Left ventricle myocardium superior (tissue), 1 donor: ENCODE data around the gene ZBTB32. TPM values are rescaled to one million over a fixed set of nuclear protein-coding genes. Genes with fewer than 3 reads are reported as not detected.
A peak's percentile ranks its signal among the peaks of the same experiment; 100 is the strongest.

Experiments used
- ATAC-seq: fragments of 200-7000 bp; cut with Tn5 transposase; one replicate; pipeline ENCODE4 v1.9.1; 2020; ENCODE audit warnings: mild to moderate bottlenecking, moderate library complexity
- DNase-seq: peaks from one replicate; pipeline ENCODE4 v3.0.0-alpha.2; 2020
- intact Hi-C: fragments of 100-400 bp; cut with micrococcal nuclease; formaldehyde crosslinking; loops from one replicate; pipeline ENCODE4 v1.11.0; 2022
- total RNA-seq: library from RNA; stranded (reverse); fragmentation: NEBNext Ultra II Directional; extraction: Animal tissue kit (Norgen Biotek cat#: 25700); gene quantifications from one replicate; pipeline ENCODE4 v1.2.1, GENCODE V29; 2021
- donor health status: DM: no; HTN: yes; CAD: no; lungs with severe emphysema.

ZBTB32 gene
- total RNA-seq, 1 donor from 2014 or later = not detected

DNA sequence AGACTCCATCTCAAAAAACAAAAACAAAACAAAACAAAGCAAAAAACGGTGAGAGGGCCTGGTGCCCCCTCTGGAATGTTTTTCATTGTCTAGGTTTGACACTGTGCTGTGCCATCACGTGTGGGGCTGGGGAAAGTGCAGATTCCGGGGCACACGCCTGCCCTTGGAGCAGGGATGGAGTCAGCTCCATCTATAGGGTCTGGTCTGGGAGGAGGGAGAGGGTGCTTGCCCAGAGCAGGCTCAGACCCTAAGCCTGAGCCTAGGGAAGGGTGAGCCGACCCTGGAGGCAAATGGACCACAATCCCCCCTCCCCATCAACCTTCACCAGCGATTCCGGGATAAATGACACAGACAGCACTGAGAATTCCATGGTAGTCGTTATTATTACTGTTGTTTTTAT lies 10.9 kb upstream of the ZBTB32 start:
- ATAC-seq (peak; percentile 29), DNase-seq (no peak)
- intact Hi-C loops = no loop called here

DNA sequence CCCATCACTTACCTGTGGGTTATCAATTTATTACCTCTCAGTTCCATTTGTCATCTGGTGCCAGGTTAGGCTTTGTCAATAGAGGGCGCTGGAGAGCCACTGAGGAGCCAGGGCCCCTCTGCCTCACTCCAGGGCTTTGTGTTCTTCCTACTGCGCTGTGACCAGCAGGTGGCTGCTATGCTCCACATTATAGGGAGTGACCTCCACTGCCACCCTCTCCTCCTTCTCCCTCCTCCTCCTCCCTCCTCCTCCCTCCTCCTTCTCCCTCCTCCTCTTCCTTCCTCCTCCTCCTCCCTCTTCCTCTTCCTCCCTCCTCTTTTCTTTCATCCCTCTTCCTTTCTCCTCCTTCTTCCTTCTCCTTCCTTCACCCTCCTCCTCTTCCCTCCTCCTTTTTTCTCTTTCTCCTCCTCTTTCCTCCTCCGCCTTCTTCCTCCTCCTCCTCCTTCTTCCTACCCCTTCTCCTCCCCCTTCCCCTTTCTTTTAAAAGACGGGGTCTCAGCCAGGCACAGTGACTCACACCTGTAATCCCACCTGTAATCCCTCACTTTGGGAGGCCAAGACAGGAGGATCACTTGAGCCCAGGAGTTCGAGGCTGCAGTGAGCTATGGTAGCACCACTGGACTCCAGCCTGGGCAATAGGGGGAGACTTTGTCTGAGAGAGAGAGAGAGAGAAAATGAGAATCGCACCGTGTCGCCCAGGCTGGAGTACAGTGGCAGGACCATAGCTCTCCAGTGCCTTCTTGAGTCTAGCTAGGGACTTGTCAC lies 10.3 kb upstream of the ZBTB32 start:
- intact Hi-C loops = no loop called here
- ATAC-seq = peak; percentile 100
- peak; percentile 88 for DNase-seq

DNA sequence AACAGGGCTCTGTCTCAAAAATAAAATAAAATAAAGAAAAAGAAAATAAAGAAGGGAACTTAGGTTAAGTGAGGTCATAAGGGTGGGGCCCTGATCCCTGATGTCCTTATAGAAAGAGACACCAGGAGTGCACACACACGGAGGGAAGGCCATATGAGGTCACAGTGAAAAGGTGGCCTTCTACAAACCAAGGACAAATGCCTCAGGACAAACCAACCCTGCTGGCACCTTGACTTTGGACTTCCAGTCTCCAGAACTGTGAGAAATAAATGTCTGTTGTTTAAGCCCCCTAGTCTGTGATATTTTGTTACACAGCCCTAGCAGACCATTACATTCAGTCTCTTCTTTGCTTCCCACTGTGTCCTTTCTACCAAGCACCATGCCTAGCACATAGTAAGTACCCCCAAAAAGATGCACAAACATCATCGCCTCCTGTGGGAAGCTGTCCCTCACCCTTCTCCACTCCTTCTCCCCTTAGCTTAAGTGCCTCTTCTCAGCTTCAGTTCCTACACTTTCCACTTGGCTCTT lies 8.4 kb upstream of the ZBTB32 start:
- intact Hi-C loops = no loop called here
- ATAC-seq (no peak), DNase-seq (no peak)

DNA sequence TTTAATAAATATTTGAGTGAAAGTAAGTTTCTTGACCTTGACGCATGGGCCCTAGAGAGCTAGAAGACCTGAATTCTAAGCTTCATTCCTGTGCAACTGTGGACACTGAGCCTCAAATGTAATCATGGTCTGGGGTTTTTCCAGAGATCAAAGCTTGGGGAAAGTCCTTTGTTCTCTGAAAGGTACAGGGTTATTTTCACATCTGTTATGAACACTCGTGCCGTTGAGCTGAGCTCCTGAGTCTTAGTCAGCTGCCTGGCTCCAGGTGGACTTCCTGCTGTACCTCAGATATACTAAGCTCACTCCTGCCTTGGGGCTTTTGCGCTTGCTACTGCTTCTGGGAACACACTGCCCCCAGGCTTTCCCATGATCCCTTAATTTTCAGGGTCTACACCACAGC lies 7.5 kb upstream of the ZBTB32 start:
- ATAC-seq = no peak
- intact Hi-C loops = no loop called here
- DNase-seq = no peak

DNA sequence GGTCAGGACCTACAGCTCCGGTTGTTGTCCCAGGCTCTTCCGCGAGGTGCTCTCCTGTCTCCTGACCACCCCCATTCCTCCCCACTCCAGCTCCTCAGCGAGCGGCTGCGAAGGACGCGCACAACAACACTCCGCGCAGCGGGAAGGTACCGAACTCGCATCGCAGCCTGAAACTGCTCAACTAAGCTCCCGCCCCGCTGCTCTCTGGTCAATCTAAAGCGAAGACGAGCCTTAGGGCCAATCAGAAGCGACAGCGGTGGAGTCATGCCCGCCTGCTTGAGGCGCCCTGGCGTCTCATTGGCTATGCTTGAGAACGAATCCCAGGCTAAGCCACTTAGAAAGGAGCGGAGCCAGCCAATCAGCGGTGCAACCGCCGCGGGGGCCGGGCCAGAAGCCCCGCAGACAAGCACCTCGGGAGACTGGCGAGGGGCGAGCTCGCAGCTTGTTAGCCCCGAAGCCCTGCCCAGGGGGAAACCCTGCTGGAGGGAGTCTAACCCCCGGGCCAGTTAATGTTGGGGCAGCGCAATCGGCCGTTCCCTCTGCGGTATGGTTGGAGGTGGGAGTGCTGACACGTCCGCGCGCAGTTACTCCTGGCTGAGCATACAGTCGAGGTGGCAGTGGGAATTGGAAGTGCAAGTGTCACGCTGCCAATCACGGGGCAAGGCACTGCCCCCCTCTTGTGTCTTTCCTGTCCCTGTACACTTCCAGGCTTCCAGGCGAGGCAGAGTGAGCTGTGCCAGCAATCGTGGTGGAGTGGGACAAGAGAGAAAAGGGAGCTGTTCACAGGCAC lies 1.9 kb upstream of the ZBTB32 start:
- DNase-seq (peak; percentile 97), ATAC-seq (peak; percentile 100)
- intact Hi-C loops = no loop called here

DNA sequence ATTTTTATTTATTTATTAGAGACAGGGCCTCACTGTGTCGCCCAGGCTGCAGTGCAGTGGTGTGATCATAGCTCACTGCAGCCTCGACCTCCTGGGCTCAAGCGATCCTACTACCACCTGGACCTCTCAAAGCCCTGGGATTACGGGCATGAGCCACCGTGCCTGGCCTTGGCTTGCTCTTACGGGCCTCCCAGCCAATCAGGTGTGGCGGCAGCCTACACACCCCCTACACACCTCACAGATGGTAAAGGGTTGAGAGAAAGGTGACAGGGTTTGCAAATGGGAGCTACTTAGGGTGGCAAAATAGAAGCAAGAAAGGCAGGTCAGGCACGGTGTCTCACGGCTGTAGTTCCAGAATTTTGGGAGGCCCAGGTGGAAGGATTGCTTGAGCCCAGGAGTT lies 1.0 kb upstream of the ZBTB32 start:
- intact Hi-C loops = no loop called here
- ATAC-seq = no peak
- DNase-seq = no peak

DNA sequence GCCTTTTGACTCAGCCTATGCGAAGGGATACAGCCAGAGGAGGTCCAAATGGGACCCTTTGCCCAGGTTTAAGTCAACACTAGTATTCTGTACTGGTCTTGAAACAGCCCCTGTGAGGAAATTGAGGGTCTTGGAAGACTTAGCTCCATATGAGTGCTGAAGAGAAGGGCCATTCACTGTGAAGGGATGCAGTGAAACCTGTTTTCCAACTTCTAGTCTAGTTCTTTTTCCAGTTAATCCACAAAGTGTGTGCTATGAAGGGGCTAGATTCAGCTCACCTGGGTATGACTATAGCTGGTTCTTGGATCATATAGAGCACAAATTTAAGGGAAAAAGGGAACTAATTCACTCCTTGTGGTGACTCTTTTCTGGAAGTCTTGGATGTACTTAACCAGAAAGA lies 4.0 kb downstream of the ZBTB32 start:
- intact Hi-C loops = no loop called here
- ATAC-seq (no peak), DNase-seq (no peak)

DNA sequence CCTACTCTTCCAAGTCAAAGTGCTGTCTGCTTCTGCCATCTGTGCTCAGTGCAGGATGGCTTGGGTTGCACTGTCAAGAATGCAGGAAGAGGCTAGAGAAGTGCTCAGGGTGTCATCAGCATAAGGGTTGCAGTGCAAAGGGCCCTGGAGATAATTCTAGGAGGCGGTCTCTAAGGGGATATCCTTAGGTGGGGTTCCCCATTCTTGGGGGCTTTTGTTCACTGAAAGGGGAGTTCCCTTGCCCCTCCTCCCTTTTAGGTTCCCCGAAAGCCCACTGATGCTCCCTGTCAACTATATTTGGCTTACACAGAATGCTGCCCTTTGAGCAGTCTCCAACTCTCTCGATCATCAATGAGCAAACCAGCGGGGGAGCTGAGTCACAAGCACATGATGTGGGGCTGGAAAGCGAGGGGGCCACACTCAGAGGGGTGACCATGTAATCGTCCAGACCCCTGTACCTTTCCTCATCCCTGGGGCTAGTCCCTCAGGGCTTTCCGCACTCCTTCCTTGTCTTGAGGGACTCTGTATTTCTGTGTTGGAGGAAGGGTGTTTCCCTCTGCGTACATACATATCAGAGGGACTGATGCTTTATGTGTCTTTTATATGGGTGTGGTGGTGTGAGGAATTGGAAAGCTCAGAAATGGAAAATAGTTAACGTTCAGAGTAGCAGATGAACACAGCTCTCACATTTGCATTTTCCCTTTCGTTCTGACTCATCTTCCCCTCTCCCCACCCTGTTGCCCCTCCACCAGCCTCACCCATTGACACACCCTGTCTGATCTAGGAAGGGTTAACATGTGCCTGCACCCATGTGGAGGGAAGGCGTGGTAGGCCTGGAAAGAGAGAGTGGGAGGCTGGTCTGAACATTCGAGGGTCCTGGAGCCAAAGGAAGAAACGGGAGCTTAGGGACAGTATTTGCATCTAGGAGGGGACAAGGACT lies 6.7 kb downstream of the ZBTB32 start:
- intact Hi-C loops = no loop called here
- DNase-seq = no peak
- no peak for ATAC-seq

DNA sequence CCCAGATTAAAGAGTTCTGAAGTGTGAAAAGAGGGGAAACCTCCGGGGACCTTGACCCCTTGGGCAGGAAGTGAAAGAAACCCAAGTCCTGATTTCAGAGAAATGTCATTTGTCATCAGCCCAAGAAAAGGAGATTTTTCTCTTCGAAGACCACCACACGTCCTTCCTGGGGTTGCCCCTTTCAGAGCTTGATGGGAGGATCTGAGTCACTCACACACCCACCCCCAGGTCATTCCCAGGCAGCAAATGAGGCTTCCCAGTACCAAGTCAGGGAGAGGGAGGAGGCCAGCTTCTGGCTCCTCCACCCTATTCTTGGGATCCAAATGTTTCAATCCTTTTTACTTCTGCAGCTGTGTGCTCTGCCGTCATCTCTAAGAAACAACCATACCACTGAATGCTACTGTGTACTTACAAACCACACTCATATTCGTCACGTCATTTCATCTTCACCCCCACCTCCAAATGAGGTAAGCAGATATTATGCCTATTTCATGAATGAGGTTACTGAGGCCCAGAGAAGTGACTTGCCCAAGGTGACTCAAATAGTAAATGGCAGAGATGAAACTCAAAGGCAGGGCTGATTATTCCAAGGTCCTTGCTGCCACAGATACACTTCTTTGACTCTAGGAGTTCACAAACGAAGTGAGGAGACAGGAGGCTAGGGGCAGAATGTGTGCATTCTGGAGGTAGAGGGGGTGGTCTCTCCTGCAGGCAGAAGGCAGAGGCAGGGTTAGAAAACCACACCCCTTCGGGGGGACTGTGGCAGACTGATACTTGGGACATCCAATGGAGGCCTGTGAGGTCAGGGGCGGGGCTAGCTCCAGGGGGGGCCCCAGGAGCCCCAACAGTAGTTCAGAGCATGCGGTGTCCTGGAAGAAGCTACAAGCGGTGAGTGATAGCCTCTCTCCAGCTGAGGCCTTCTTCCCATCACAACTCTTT lies 8.5 kb downstream of the ZBTB32 start:
- DNase-seq (no peak), ATAC-seq (no peak)
- intact Hi-C loops = no loop called here

DNA sequence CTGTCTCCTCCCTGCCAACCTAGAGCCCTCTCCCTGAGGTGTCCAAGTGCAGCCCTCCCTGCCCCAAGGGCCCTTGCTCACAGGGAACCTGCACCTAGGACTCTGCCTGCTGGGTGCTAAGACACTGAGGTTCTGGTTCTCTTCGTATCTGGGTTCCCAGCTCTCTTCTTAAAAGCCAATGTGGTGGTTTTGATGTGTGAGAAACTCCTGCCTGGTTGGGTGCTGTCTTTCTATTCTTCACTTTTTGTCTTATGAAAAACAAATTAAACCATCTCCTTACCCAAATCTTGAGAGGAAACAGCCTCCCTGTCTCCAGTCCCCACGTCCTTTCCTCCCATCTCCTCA lies 9.1 kb downstream of the ZBTB32 start:
- DNase-seq (no peak), ATAC-seq (no peak)
- intact Hi-C loops = no loop called here

DNA sequence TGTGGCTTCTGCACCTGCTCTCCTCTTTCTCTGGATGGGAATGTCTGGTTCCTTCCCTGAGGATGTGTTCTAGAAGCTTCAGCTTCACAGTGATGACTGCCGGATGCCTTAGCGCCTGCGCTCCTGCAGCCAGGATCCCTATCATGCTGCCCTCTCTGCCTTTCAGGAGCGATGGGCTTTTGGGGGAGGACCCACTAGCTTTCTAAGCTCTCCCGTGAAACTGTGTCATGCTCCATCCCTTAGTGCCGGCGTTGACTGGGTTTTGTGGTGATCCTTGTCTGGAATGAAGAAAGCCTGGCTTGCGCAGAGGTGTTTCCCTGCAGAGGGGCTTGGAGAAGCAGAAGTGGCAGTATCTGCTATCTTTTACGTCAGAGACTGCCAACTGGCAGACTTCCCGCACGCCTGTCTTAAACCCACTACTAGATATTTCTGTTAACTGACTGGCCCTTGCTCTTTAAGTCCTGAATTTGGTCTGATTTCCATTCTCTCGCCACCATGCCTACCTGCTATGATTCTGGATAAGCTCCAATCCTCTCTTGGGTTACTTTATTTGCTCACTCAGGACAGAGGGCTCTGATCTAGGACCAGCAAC lies 9.6 kb downstream of the ZBTB32 start:
- intact Hi-C loops = no loop called here
- DNase-seq (no peak), ATAC-seq (no peak)

DNA sequence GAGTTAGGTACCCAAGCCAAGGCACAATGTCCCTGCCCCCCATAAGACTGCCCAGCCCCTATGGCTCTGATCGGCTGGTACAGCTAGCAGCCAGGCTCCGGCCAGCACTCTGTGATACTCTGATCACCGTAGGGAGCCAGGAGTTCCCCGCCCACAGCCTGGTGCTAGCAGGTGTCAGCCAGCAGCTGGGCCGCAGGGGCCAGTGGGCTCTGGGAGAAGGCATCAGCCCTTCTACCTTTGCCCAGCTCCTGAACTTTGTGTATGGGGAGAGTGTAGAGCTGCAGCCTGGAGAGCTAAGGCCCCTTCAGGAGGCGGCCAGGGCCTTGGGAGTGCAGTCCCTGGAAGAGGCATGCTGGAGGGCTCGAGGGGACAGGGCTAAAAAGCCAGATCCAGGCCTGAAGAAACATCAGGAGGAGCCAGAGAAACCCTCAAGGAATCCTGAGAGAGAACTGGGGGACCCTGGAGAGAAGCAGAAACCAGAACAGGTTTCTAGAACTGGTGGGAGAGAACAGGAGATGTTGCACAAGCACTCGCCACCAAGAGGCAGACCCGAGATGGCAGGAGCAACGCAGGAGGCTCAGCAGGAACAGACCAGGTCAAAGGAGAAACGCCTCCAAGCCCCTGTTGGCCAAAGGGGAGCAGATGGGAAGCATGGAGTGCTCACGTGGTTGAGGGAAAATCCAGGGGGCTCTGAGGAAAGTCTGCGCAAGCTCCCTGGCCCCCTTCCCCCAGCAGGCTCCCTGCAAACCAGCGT lies 10.4 kb downstream of the ZBTB32 start:
- ATAC-seq (no peak), DNase-seq (no peak)
- intact Hi-C loops = no loop called here

DNA sequence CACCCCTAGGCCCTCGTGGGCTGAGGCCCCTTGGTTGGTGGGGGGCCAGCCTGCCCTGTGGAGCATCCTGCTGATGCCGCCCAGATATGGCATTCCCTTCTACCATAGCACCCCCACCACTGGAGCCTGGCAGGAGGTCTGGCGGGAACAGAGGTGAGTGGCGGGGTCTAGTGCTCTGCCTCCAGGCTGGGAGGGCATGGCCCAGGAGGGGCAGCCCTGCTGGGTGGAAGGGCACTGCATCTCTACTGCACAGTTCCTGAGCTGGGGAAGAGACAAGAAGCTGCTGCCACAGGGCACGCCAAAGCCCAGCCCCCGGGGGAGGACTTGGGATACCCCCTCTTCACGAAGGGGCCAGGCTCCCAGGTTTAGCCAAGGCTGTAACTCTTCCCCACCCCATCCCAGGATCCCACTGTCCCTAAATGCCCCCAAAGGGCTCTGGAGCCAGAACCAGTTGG lies 11.0 kb downstream of the ZBTB32 start:
- intact Hi-C loops = no loop called here
- DNase-seq (no peak), ATAC-seq (no peak)

DNA sequence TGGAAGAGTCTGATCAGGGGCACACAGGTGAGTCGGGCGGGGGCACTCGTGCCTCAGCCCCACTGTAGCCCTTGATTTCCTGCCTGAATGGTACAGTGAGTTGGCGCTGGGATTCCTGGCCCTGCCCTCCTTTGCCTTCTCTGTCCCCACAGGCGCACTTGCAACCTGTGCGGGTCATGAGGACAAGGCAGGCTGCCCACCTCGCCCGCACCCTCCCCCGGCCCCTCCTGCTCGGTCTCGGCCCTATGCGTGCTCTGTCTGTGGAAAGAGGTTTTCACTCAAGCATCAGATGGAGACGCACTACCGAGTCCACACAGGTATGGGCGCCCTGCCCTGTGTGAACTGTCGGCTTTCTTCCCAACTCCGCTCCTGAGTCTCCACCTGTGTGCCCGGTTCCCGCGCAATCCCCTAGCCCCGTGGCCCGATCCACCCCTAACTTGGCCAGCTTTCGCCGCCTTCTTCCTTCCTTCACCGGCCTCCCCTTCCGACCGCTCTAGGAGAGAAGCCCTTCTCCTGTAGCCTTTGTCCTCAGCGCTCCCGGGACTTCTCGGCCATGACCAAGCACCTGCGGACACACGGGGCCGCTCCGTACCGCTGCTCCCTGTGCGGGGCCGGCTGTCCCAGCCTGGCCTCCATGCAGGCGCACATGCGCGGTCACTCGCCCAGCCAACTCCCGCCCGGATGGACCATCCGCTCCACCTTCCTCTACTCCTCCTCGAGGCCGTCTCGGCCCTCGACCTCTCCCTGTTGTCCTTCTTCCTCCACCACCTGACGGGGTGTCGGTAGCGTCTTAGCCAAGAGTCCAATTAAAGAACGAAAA lies 11.8 kb downstream of the ZBTB32 start:
- ATAC-seq (peak; percentile 55), DNase-seq (peak; percentile 83)
- intact Hi-C loops = no loop called here

DNA sequence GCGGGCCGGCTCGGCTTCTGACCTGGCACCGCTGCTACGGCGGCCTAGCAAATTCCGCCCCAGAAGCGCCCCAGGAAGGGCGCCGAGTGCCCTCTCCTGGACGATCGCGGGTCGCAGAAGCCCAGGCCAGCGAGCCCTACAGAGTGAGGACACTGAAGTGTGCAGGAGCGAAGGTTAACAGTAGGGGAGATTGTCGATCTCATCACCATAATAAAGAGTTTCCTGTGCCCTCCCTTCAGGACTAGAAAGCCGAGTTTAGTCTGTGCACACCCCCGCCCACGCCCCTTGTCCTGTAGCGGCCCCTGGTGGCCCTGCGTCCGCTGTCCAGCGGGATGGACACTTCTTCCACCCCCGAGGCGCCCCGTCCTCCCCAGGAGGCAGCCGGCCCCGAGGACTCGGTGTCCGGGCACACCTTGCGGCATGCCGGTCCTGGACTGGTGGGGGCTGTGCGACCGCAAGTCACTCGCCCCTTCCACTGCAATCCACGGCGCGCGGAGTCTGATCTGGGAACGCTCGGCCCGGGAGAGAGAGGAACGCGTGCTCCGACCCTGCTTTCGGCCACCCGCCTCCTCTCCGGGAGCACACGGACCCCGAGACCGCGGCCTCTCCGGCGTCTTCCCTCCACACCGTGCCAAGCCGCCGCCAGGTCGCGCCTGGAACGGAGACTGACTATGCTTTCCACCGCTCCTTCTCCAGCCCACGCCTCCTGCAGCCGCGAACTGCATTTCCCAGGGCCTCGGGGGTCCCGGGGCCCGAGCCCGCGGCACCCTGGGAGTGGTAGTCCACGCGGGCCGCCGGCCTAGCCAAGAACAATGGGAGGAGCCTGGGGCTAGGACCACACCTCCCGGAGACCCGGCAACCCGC lies 12.7 kb downstream of the ZBTB32 start:
- DNase-seq (peak; percentile 98), ATAC-seq (peak; percentile 94)
- intact Hi-C loops = no loop called here
